Metanephros (tissue), 2 donors: ENCODE data around the gene FCRLA. TPM values are rescaled to one million over a fixed set of nuclear protein-coding genes. Genes with fewer than 3 reads are reported as not detected.

ENCODE experiments used
- small RNA-seq: library from RNA; depleted of rRNA; stranded (forward); fragments of <200 nt; gene quantifications from one replicate; pipeline ENCODE3, GENCODE V24; 2014; ENCODE audit warnings: low replicate concordance
- total RNA-seq: library from RNA; depleted of rRNA; stranded (reverse); fragments of >200 nt; gene quantifications from one replicate; pipeline ENCODE4 v1.2.3, GENCODE V29; 2014

Gene FCRLA, protein sequence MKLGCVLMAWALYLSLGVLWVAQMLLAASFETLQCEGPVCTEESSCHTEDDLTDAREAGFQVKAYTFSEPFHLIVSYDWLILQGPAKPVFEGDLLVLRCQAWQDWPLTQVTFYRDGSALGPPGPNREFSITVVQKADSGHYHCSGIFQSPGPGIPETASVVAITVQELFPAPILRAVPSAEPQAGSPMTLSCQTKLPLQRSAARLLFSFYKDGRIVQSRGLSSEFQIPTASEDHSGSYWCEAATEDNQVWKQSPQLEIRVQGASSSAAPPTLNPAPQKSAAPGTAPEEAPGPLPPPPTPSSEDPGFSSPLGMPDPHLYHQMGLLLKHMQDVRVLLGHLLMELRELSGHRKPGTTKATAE
- 0.99 TPM for total RNA-seq

DNA sequence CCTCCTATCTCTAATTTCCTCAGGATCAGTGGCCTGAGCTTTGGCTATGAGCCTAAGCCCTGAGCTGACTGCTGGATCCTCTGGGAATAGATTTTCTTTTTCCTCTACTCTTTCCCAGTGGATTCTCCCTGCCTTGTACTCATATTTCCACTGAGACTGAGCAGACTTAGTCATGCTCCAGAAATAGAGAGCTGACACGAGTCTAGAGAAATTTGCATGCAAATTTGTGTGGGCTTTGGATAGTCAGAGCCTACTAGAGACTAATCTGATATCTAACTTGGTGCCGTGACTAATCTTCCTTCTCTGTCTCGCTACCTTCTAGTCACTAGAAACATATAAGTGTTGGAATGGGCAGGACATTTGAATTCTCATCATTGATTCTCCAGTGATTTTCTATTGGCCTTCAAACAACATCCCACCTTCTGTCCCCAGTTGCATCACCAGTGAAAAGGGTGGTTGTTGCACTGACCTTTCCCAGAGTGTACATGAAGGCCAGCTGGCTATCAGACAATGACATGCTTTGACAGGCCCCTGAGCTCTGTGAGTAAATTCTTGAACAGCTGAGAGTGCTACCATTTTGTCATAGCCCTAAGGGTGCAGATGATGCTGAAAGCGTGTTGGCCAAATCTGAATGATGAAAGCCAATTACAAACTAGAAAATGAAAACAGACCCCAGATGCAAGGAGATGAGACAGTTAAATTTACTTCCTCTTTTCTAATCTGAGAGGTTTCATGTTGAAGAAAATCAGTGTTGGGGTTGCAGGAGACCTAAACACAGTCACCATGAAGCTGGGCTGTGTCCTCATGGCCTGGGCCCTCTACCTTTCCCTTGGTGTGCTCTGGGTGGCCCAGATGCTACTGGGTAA is at the start of gene FCRLA:
TSS of gene FCRLA (plus strand) at position 748 of the 866 bp plus-strand sequence. CDS start at position 784, 36 bp downstream.

DNA sequence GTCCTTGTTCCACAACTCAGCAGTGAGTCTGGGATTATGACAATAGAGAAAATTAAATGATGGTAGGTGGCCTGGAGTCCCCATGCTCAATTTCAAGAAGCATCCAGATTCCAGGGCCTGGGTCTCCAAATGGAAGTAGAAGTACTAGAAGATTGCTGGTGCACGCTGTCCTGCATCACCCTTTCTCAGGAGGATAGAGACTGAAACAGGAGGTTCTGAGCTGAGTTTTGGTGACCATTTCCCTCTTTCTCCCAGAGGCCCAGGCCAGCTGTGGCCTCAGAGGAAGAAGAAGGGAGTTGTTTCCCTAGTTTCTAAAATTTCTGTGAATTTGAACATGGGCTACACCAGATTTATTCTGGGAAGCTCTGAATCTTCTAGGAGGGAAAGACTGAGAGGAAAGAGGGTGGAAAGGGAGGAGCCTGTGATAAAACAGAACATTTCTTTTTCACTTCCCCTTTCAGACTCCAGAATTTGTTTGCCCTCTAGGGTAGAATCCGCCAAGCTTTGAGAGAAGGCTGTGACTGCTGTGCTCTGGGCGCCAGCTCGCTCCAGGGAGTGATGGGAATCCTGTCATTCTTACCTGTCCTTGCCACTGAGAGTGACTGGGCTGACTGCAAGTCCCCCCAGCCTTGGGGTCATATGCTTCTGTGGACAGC is 44.2 kb upstream of the FCRLA start, which contains the start of gene FCGR2B:
TSS of gene FCGR2B (plus strand) at position 460 of the 656 bp plus-strand sequence. CDS start at position 559, 99 bp downstream.

DNA sequence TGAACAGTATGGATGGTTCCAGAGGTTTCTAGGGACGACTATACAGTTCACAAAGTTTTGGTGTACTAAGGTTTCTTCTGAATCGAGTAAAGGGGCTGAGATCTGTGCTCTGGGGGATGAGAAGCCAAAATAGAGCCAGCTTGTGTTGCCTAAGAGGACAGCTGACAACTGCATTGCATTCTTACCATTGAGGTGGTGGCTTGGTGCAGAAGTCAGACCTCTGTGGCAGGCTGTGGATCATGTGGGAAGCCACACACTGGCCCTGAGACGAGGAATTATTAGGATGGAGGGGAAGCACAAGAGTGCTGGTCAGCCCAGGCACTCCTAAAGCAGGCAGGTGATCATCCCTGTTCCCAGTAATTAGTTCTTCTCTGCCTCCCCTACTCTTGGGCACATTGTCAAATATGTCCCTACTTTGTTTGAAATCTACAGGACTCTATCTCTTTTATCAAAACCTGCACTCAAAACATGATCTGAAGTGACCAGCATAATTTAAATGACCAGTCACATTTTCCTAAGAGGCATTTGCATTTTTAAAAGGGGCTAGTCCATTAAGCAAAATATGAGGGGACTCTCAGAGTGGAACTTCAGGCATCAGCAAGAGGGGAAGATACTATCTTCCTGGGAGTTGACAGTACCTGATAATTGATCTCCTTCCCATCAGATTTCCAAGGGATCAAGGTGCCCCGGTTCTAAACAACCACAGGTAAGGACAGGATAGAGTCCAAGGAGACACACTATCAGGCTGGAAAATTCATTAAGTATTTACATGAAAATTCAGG is 14.1 kb downstream of the FCRLA start, which contains the start of gene FCRLB:
TSS of gene FCRLB (plus strand) at position 589 of the 782 bp plus-strand sequence. CDS start 1,129 bp downstream, outside the sequence.

DNA sequence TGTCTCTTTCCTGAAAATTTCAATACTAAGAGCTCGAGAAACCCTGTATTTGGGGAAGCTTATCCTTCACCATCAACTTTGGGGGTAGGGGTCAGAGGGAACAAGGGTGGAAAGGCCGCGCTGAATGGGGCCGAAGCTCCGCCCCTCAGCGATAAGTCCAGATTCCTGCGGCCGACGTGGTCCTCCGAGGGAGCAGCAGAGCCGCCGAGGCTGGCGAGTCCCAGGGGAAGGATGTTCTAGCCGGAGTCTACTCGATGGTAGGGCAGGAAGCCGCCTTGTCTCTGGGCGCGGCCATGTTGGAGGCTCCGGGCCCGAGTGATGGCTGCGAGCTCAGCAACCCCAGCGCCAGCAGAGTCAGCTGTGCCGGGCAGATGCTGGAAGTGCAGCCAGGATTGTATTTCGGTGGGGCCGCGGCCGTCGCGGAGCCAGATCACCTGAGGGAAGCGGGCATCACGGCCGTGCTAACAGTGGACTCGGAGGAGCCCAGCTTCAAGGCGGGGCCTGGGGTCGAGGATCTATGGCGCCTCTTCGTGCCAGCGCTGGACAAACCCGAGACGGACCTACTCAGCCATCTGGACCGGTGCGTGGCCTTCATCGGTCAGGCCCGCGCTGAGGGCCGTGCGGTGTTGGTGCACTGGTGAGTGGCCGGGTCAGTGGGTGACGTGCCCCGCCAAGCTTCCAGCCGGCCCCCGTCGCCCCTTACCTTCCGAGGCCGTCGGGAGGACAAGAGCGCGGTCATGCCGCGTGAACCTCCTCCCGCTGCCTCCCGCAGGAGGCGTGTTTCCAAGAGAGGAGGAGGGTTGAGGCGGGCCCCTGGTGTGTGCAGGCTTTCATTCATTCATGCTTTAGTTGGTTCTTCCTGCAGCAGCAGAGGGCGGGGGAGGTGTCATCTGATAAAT is 42.7 kb downstream of the FCRLA start, which contains the start of gene DUSP12:
TSS of gene DUSP12 (plus strand) at position 278 of the 899 bp plus-strand sequence. CDS start at position 294, 16 bp downstream.

Small RNAs within 50 kb of the gene (small RNA-seq; reads per million reads assigned to genes)
- gene RF00019 (not detected), gene RN7SL466P (not detected)

Other genes starting within 250 kb of the FCRLA start
- gene FCGR2A, start 201.8 kb upstream of the FCRLA start, total RNA-seq: 35.2 TPM
- 26.2 TPM for gene HSPA6, start 182.7 kb upstream of the FCRLA start, total RNA-seq
- gene FCGR3A, start 157.4 kb upstream of the FCRLA start, total RNA-seq: 10.7 TPM
- 10.3 TPM for gene FCGR3B, start 76.1 kb upstream of the FCRLA start, total RNA-seq
- gene FCGR2B, start 44.1 kb upstream of the FCRLA start, total RNA-seq: 5.3 TPM
- 5.0 TPM for gene FCRLB, start 14.3 kb downstream of the FCRLA start, total RNA-seq
- gene DUSP12, start 42.6 kb downstream of the FCRLA start, total RNA-seq: 31.2 TPM
- 32.0 TPM for gene ATF6, start 59.1 kb downstream of the FCRLA start, total RNA-seq